ENCODE measurements around the gene TBC1D5. TPM values are rescaled to one million over a fixed set of nuclear protein-coding genes. Genes with fewer than 3 reads are reported as not detected.

Gene TBC1D5
- total RNA-seq, 1 experiment from 2014 or later: 181 TPM

DNA sequence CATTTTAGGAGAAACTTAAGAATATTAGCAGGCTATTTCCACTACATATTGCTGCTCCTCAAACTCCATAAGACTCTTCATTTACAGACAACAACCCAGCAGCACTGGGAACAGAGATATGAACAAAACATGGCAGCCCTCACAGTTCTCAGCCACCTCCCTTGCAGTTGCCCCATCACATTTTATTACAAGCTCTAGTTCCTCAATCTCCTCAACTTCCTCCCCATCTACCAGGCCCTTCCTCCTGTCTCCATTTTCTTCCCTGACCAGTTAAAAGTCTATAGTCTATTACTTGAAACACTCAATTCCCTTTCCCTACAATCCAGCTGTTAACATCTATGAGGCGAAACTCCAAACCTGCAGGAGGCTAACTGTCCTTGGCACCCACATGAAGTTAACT is 412.5 kb downstream of the TBC1D5 start:
- H3K9ac ChIP-seq (ENCODE audit: low read length): no peak overlapping the region
- H3K4me1 ChIP-seq (ENCODE audit: low read length): no peaks in the 10 kb centered on the region
- H3K27ac ChIP-seq (ENCODE audit: low read length): no peak overlapping the region
- H3K79me2 ChIP-seq (ENCODE audit: low read length): no peaks in the 10 kb centered on the region
- no peak overlapping the region for H2AFZ ChIP-seq (ENCODE audit: low read length)
- no peak overlapping the region for H3K4me2 ChIP-seq (ENCODE audit: low read depth, low read length, poor library complexity, severe bottlenecking)
- H3K9me2 ChIP-seq (replicated peaks; ENCODE audit: insufficient read depth, low read length): no peaks in the 10 kb centered on the region
- no peaks in the 10 kb centered on the region for H3K9me3 ChIP-seq (ENCODE audit: low read length)
- no peaks in the 10 kb centered on the region for H3K27me3 ChIP-seq (ENCODE audit: low read length)
- H3K4me3 ChIP-seq (ENCODE audit: low read length): no peak overlapping the region
- H3K36me3 ChIP-seq (ENCODE audit: insufficient read depth, low read length): no peaks in the 10 kb centered on the region
- DNase-seq: no peak
- no peaks in the 10 kb centered on the region for H4K20me1 ChIP-seq (ENCODE audit: insufficient read depth, low read depth, low read length)

DNA sequence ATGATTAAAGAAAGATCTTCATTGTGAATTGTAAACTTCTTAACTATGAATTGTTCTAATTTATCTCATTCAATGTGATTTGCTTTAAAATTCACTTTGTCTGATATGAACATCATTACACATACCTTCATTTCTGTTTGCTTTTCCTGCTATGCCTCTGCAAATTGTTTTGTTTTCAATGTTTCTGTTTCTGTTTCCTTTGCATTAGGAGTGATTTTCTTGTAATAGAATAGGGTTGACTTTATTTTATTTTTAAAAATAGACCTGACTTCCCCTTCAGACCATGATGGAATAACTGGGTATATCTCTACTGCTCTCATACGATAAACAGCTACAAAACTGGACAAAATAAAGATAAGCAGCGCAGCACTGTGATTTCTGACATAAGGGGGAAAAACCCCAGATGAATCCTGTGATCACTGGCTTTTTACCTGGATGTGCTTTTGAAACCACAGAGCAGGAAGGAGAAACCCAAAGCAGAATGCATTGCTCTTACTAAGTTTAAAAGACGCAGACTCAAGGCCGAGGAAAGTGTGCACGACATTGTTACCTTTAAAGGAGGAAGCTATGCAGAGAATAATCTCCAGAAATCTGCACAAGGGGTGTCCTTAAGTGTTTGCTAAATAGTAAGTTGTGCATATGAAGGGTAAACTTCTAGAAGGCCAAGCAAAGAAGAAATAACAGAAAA is 420.2 kb downstream of the TBC1D5 start:
- H3K4me3 ChIP-seq (ENCODE audit: low read length): no peak overlapping the region
- no peak overlapping the region for H3K27ac ChIP-seq (ENCODE audit: low read length)
- no peak overlapping the region for H3K9ac ChIP-seq (ENCODE audit: low read length)

DNA sequence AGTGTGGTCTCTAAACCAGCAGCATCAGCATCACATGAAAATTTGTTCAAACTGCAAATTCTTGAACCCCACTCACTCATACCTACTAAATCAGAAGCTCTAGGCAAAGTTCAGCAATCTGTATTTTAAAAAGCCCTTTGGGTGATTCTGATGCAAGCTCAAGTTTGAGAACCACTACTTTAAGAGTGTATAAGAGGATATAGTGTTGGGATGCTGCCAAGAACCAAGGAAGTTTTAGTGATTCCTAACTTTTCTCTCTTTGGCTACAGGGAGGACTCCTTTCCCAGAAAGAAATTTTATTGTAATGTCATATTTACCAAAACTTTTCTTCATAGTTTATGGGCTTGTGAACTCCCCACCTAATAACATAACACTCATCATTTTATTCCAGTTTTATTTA is 422.2 kb downstream of the TBC1D5 start:
- Histone ChIP-seq H3K4me2 (ENCODE audit: low read depth, low read length, poor library complexity, severe bottlenecking) (no peak overlapping the region), H3K9me2 (replicated peaks; ENCODE audit: insufficient read depth, low read length) (no peaks in the 10 kb centered on the region), H3K79me2 (ENCODE audit: low read length) (no peaks in the 10 kb centered on the region), H3K36me3 (ENCODE audit: insufficient read depth, low read length) (no peaks in the 10 kb centered on the region), H2AFZ (ENCODE audit: low read length) (no peak overlapping the region), H3K4me1 (ENCODE audit: low read length) (no peaks in the 10 kb centered on the region), H3K9me3 (ENCODE audit: low read length) (no peaks in the 10 kb centered on the region), H3K9ac (ENCODE audit: low read length) (no peak overlapping the region), H4K20me1 (ENCODE audit: insufficient read depth, low read depth, low read length) (no peaks in the 10 kb centered on the region), H3K27ac (ENCODE audit: low read length) (no peak overlapping the region), H3K27me3 (ENCODE audit: low read length) (no peaks in the 10 kb centered on the region), H3K4me3 (ENCODE audit: low read length) (no peak overlapping the region)
- no peak for DNase-seq

More for the DNA sequence above, 420.2 kb downstream of the TBC1D5 start:
- Histone ChIP-seq H3K9me3 (ENCODE audit: low read length) (no peaks in the 10 kb centered on the region), H3K4me1 (ENCODE audit: low read length) (no peaks in the 10 kb centered on the region), H3K36me3 (ENCODE audit: insufficient read depth, low read length) (no peaks in the 10 kb centered on the region), H3K9me2 (replicated peaks; ENCODE audit: insufficient read depth, low read length) (no peaks in the 10 kb centered on the region), H3K4me2 (ENCODE audit: low read depth, low read length, poor library complexity, severe bottlenecking) (no peak overlapping the region), H2AFZ (ENCODE audit: low read length) (no peak overlapping the region), H4K20me1 (ENCODE audit: insufficient read depth, low read depth, low read length) (no peaks in the 10 kb centered on the region), H3K79me2 (ENCODE audit: low read length) (no peaks in the 10 kb centered on the region), H3K27me3 (ENCODE audit: low read length) (no peaks in the 10 kb centered on the region)
- DNase-seq: no peak

DNA sequence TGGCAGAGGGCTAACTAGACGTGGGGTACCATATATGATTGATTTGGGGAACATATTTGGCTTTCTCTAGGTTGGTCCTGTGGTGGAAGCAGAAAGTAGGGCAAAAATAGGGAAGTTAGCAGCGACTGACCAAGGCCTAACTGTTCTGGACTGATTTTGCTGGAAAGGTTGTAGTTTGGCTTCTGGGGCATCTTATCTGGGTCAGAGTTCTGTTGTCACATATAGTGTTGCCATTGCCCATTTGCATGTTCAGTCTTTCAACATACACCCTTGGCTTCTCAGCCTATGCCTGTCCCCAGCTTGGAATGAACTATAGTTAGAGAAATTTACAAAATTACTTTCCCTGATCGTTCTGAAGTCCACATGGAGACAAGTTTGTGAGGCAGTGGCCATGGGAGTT is 426.5 kb downstream of the TBC1D5 start:
- no peaks in the 10 kb centered on the region for H3K36me3 ChIP-seq (ENCODE audit: insufficient read depth, low read length)
- no peak overlapping the region for H3K9ac ChIP-seq (ENCODE audit: low read length)
- DNase-seq: no peak
- no peaks in the 10 kb centered on the region for H3K79me2 ChIP-seq (ENCODE audit: low read length)
- no peaks in the 10 kb centered on the region for H4K20me1 ChIP-seq (ENCODE audit: insufficient read depth, low read depth, low read length)
- no peaks in the 10 kb centered on the region for H3K27me3 ChIP-seq (ENCODE audit: low read length)
- H3K4me2 ChIP-seq (ENCODE audit: low read depth, low read length, poor library complexity, severe bottlenecking): no peak overlapping the region
- no peak overlapping the region for H2AFZ ChIP-seq (ENCODE audit: low read length)
- no peak overlapping the region for H3K4me3 ChIP-seq (ENCODE audit: low read length)
- H3K4me1 ChIP-seq (ENCODE audit: low read length): peaks cover 15% of the 10 kb centered on the region
- no peaks in the 10 kb centered on the region for H3K9me2 ChIP-seq (replicated peaks; ENCODE audit: insufficient read depth, low read length)
- no peak overlapping the region for H3K27ac ChIP-seq (ENCODE audit: low read length)
- H3K9me3 ChIP-seq (ENCODE audit: low read length): no peaks in the 10 kb centered on the region

DNA sequence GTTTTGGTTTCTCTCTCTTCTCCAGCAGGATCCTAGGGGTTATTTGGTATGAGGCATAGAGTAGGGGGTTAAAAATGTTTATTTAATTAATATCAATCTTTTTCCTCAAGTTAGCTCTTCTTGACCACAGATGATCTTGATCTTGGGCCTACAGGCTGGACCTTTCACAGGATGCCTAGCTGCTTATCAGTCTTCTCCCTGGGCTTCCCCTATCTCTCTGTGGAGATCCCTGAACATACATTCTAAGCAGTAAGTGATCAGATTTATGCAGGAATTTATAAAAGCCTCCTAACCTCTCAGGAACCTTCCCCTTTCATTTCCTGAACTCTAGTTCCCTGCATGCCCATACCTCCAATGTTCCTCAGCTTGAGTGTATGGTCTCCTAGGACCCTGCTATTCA is 428.3 kb downstream of the TBC1D5 start:
- H3K27ac ChIP-seq (ENCODE audit: low read length): no peak overlapping the region
- no peak overlapping the region for H3K4me2 ChIP-seq (ENCODE audit: low read depth, low read length, poor library complexity, severe bottlenecking)
- peaks cover 5% of the 10 kb centered on the region; the same call in 1 of the 2 replicates for H3K79me2 ChIP-seq (ENCODE audit: low read length)
- H3K4me3 ChIP-seq (ENCODE audit: low read length): no peak overlapping the region
- H3K9me2 ChIP-seq (replicated peaks; ENCODE audit: insufficient read depth, low read length): no peaks in the 10 kb centered on the region
- no peaks in the 10 kb centered on the region for H4K20me1 ChIP-seq (ENCODE audit: insufficient read depth, low read depth, low read length)
- H3K9me3 ChIP-seq (ENCODE audit: low read length): no peaks in the 10 kb centered on the region
- H3K9ac ChIP-seq (ENCODE audit: low read length): no peak overlapping the region
- H2AFZ ChIP-seq (ENCODE audit: low read length): no peak overlapping the region
- H3K36me3 ChIP-seq (ENCODE audit: insufficient read depth, low read length): no peaks in the 10 kb centered on the region
- DNase-seq: no peak
- H3K27me3 ChIP-seq (ENCODE audit: low read length): no peaks in the 10 kb centered on the region
- H3K4me1 ChIP-seq (ENCODE audit: low read length): peaks cover 15% of the 10 kb centered on the region

DNA sequence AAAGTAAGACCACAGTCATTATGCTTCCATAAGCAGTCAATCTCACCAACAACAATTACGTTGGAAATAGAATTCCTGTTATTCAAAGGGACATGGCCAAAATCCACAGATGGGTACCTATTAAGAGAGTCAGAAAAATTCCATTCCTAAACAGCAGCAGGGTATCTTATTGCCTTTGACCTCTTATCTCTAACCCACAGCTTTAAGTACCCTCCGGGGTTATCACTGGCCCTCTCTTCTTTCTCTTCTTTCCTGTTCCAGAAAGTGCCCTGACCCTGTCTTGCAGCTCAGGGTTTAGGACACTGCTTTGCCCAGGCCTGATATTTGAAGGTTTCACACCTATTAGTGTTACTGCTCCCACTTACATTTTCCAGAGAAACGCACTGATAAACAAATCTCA is 428.7 kb downstream of the TBC1D5 start:
- Histone ChIP-seq H3K36me3 (ENCODE audit: insufficient read depth, low read length) (no peaks in the 10 kb centered on the region), H3K27ac (ENCODE audit: low read length) (no peak overlapping the region), H3K9me3 (ENCODE audit: low read length) (no peaks in the 10 kb centered on the region), H4K20me1 (ENCODE audit: insufficient read depth, low read depth, low read length) (no peaks in the 10 kb centered on the region), H3K79me2 (ENCODE audit: low read length) (peaks cover 5% of the 10 kb centered on the region; the same call in 1 of the 2 replicates), H3K4me2 (ENCODE audit: low read depth, low read length, poor library complexity, severe bottlenecking) (no peak overlapping the region), H3K27me3 (ENCODE audit: low read length) (no peaks in the 10 kb centered on the region), H3K9ac (ENCODE audit: low read length) (no peak overlapping the region), H3K9me2 (replicated peaks; ENCODE audit: insufficient read depth, low read length) (no peaks in the 10 kb centered on the region), H3K4me1 (ENCODE audit: low read length) (peaks cover 15% of the 10 kb centered on the region), H3K4me3 (ENCODE audit: low read length) (no peak overlapping the region), H2AFZ (ENCODE audit: low read length) (no peak overlapping the region)
- DNase-seq: no peak

DNA sequence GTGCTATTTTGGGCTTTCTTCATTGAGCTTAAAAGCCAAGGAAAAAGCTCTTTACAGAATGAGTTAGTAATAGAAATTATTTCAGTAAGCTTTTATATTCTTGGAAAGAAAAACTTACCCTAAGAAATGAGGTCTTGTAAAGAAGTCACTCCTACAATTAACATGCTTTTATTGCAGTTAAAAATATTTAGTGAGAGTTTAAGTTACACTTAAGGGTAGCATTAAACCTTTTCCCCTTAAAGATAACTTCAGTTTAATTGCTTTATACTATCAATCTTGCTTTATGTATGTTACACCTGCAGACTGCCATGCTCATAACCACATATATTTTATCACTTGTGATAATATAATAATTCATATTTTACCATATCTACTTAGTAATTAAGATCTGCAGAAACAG is 431.4 kb downstream of the TBC1D5 start:
- H3K4me1 ChIP-seq (ENCODE audit: low read length): peaks cover 15% of the 10 kb centered on the region
- H3K27ac ChIP-seq (ENCODE audit: low read length): no peak overlapping the region
- no peaks in the 10 kb centered on the region; the same call in 1 of the 2 replicates for H3K36me3 ChIP-seq (ENCODE audit: insufficient read depth, low read length)
- H2AFZ ChIP-seq (ENCODE audit: low read length): no peak overlapping the region
- H4K20me1 ChIP-seq (ENCODE audit: insufficient read depth, low read depth, low read length): no peaks in the 10 kb centered on the region
- no peaks in the 10 kb centered on the region for H3K9me2 ChIP-seq (replicated peaks; ENCODE audit: insufficient read depth, low read length)
- no peak overlapping the region for H3K9ac ChIP-seq (ENCODE audit: low read length)
- no peak overlapping the region for H3K4me2 ChIP-seq (ENCODE audit: low read depth, low read length, poor library complexity, severe bottlenecking)
- H3K79me2 ChIP-seq (ENCODE audit: low read length): peaks cover 5% of the 10 kb centered on the region; the same call in 1 of the 2 replicates
- no peaks in the 10 kb centered on the region for H3K27me3 ChIP-seq (ENCODE audit: low read length)
- no peak for DNase-seq
- H3K9me3 ChIP-seq (ENCODE audit: low read length): no peaks in the 10 kb centered on the region
- no peak overlapping the region for H3K4me3 ChIP-seq (ENCODE audit: low read length)

DNA sequence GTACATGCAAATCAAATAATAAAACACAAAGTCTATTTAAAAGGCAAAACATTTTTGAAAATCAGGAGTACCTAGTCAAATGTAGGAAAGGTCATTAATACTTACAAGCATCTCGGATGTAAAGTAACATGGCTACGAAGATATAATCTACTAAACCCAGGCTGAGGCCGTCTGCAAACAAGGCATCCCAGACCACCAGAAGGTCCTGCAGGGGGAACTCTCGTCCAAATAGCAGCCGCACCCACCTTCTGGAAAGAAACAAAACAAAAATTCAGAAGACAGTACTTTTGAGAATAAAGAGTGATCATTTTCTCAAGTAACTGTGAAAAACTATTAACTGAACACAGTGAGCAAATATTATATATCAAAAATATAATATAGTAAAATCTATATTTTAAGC is 434.5 kb downstream of the TBC1D5 start:
- no peak for DNase-seq
- no peaks in the 10 kb centered on the region for H3K9me2 ChIP-seq (replicated peaks; ENCODE audit: insufficient read depth, low read length)

More for the DNA sequence above, 434.5 kb downstream of the TBC1D5 start:
- Histone ChIP-seq H3K36me3 (ENCODE audit: insufficient read depth, low read length) (no peaks in the 10 kb centered on the region; the same call in 1 of the 2 replicates), H2AFZ (ENCODE audit: low read length) (no peak overlapping the region), H3K4me2 (ENCODE audit: low read depth, low read length, poor library complexity, severe bottlenecking) (no peak overlapping the region), H3K27me3 (ENCODE audit: low read length) (no peaks in the 10 kb centered on the region), H3K9me3 (ENCODE audit: low read length) (no peaks in the 10 kb centered on the region), H3K9ac (ENCODE audit: low read length) (no peak overlapping the region), H3K27ac (ENCODE audit: low read length) (no peak overlapping the region), H3K79me2 (ENCODE audit: low read length) (peaks cover 5% of the 10 kb centered on the region; the same call in 1 of the 2 replicates), H3K4me1 (ENCODE audit: low read length) (peaks cover 9% of the 10 kb centered on the region), H3K4me3 (ENCODE audit: low read length) (no peak overlapping the region), H4K20me1 (ENCODE audit: insufficient read depth, low read depth, low read length) (no peaks in the 10 kb centered on the region)
